DOHH2 (cell line): ENCODE results near the gene FBXO4.

Source experiments
- H3F3A ChIP-seq: fragments of 200-600 bp; sonication (generic), shearing (Covaris generic); 2 replicates; pipeline ENCODE4 v1.6.0; 2016; ENCODE audit warnings: antibody characterized with exemption, mild to moderate bottlenecking; ENCODE audit not compliant: control insufficient read depth, insufficient read depth
- H3K27ac ChIP-seq: fragments of 200-600 bp; sonication (generic); 2 replicates; pipeline ENCODE4 v1.5.1; 2014; ENCODE audit warnings: low read depth, mild to moderate bottlenecking, low read length, moderate library complexity
- H3K27me3 ChIP-seq: fragments of 200-600 bp; sonication (generic); 2 replicates; pipeline ENCODE4 v1.6.1; 2014; ENCODE audit warnings: mild to moderate bottlenecking, low read length, mixed read lengths; ENCODE audit not compliant: control insufficient read depth
- H3K36me3 ChIP-seq: fragments of 200-600 bp; sonication (generic); 2 replicates; pipeline ENCODE4 v1.6.1; 2014; ENCODE audit warnings: mild to moderate bottlenecking, low read length, moderate library complexity, mixed read lengths; ENCODE audit not compliant: control insufficient read depth
- H3K4me1 ChIP-seq: fragments of 200-600 bp; sonication (generic); 2 replicates; pipeline ENCODE4 v1.6.1; 2014; ENCODE audit warnings: mild to moderate bottlenecking, low read length, mixed read lengths; ENCODE audit not compliant: control insufficient read depth
- H3K4me2 ChIP-seq: fragments of 200-600 bp; sonication (generic); 2 replicates; pipeline ENCODE4 v1.6.0; 2014; ENCODE audit warnings: mild to moderate bottlenecking, low read length, moderate library complexity
- H3K4me3 ChIP-seq: fragments of 200-600 bp; sonication (generic); 2 replicates; pipeline ENCODE4 v1.5.1; 2014; ENCODE audit warnings: mild to moderate bottlenecking, low read length, mixed read lengths
- H3K79me2 ChIP-seq: fragments of 200-600 bp; sonication (generic); 2 replicates; pipeline ENCODE4 v1.6.1; 2014; ENCODE audit warnings: mild to moderate bottlenecking, low read length, mixed read lengths; ENCODE audit not compliant: control insufficient read depth
- H3K9me2 ChIP-seq: fragments of 200-600 bp; sonication (generic); replicated peaks from 2 replicates; pipeline ENCODE4 v1.6.1; 2014; ENCODE audit warnings: mild to moderate bottlenecking, low read length, mixed read lengths; ENCODE audit not compliant: control insufficient read depth
- H3K9me3 ChIP-seq: fragments of 200-600 bp; sonication (generic); 2 replicates; pipeline ENCODE4 v1.6.1; 2014; ENCODE audit warnings: antibody characterized with exemption, low read length, mixed read lengths; ENCODE audit not compliant: control insufficient read depth, insufficient read depth
- H4K20me1 ChIP-seq: fragments of 200-600 bp; sonication (generic); 2 replicates; pipeline ENCODE4 v1.6.0; 2014; ENCODE audit warnings: low read depth, mild to moderate bottlenecking, antibody characterized with exemption, low read length, moderate library complexity; ENCODE audit not compliant: control insufficient read depth, insufficient read depth
- CTCF ChIP-seq: fragments of 200-600 bp; sonication (generic); IDR thresholded peaks from one replicate; pipeline ENCODE4 v1.5.1; 2014; ENCODE audit warnings: antibody characterized with exemption, mild to moderate bottlenecking, low read depth, low read length; ENCODE audit not compliant: poor library complexity, severe bottlenecking
- EZH2phosphoT487 ChIP-seq: fragments of 200-600 bp; sonication (generic); IDR thresholded peaks from 2 replicates; pipeline ENCODE4 v1.6.1; 2017; ENCODE audit warnings: borderline replicate concordance, mild to moderate bottlenecking, antibody characterized with exemption, low read length, moderate library complexity, mixed read lengths

FBXO4 gene

DNA sequence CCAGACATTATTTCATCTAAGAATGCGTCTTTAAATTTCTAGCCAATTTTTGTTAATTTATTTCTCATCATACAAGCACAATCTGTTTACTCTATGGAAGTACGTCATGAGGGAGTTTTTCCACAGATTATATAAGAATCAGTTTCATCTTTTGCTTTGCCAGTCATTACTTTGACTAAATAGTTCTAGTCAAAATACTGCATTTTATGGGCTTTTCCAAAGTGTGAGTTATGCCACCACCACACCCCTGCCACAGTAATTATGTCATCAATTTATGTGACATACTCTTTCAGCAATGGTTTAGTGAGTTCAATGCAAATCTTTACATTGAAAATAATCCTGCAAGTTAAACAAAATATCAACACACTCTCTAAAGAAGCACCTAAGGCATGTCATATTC lies 18.9 kb upstream of the FBXO4 start:
- Histone ChIP-seq H3K4me3 (no peak overlapping the region), H3K9me3 (no peaks in the 10 kb centered on the region), H4K20me1 (no peaks in the 10 kb centered on the region), H3F3A (0 out of 2 replicates have a peak, but pooled peaks cover 2% of the 10 kb centered on the region), H3K27ac (no peak overlapping the region), H3K4me1 (peaks cover 29% of the 10 kb centered on the region), H3K4me2 (no peak overlapping the region; the same call in 1 of the 2 replicates), H3K36me3 (peaks cover 57% of the 10 kb centered on the region), H3K79me2 (peaks cover 37% of the 10 kb centered on the region), H3K9me2 (no peaks in the 10 kb centered on the region), H3K27me3 (no peaks in the 10 kb centered on the region)
- TF ChIP-seq CTCF: no peak
- TF ChIP-seq EZH2phosphoT487: no peak

DNA sequence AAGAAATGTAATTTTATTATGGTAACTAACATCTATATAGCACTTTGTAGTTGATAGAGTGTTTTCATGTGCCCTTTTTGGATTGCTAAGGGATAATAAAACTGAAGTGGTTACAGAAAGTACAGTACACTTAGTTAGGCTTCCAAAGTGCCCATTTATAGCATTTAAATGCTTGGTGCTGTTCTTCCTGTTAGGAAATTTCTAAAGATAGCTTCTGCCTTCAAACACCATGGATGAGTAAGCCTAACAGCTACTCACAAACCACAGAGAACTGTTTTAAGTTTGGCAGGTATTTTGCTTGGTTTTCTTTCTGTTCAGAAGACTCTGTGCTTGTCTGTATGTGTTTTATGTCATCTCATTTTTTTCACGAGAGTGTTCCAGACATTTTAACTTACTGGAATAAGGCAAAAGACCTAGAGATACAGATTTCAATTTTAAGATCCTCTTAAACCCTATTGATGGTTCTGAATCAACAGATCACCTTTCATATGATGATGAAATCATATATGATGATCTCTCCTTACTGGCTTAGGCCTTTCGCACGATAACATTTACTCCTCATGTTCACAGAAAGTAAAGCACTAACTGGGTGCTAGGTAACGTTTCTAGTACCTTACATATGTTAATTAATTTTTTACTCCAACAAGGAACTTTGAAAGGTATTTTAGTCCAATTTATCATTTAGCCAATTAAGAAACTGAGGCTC lies 16.6 kb upstream of the FBXO4 start:
- Histone ChIP-seq H3K4me1 (peaks cover 21% of the 10 kb centered on the region), H3K79me2 (peaks cover 34% of the 10 kb centered on the region), H3K4me3 (no peak overlapping the region), H3K4me2 (no peak overlapping the region), H3K27me3 (no peaks in the 10 kb centered on the region), H4K20me1 (no peaks in the 10 kb centered on the region), H3K27ac (no peak overlapping the region), H3K9me3 (no peaks in the 10 kb centered on the region), H3F3A (no peaks in the 10 kb centered on the region), H3K9me2 (no peaks in the 10 kb centered on the region), H3K36me3 (peaks cover 80% of the 10 kb centered on the region)
- TF ChIP-seq CTCF (no peak), EZH2phosphoT487 (no peak)

DNA sequence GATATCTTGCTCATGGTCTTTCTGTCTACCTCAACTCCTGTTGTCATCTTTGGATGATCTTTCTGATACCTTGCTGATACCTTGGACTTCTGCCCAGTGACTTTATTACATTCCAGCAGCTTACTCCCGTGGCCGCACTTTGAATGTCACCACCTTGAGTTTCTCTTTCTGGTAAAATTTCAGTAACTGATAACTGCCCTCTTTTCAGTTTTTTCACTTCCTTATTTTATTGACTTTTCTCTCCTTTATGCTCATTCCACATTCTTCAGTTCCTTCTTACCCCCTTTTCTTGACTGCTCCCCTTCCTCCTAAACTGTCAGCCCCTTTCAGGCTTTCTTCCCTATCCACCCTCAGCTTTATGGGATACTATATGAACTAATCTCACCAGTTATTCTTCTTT lies 7.0 kb upstream of the FBXO4 start:
- H3K9me3 ChIP-seq: no peaks in the 10 kb centered on the region
- no peaks in the 10 kb centered on the region for H3K27me3 ChIP-seq
- TF ChIP-seq CTCF: no peak
- TF ChIP-seq EZH2phosphoT487: no peak
- no peaks in the 10 kb centered on the region for H3K79me2 ChIP-seq
- H3K4me2 ChIP-seq: no peak overlapping the region
- H3K36me3 ChIP-seq: peaks cover 78% of the 10 kb centered on the region
- peaks cover 5% of the 10 kb centered on the region; the same call in 1 of the 2 replicates for H3F3A ChIP-seq
- no peak overlapping the region for H3K27ac ChIP-seq
- no peaks in the 10 kb centered on the region for H4K20me1 ChIP-seq
- peaks cover 26% of the 10 kb centered on the region for H3K4me1 ChIP-seq
- no peak overlapping the region for H3K4me3 ChIP-seq
- H3K9me2 ChIP-seq: no peaks in the 10 kb centered on the region
